ENCODE results near the gene MMD. TPM values are rescaled to one million over a fixed set of nuclear protein-coding genes. Genes with fewer than 3 reads are reported as not detected.
"Not testable (repeated sequence)": the region's sequence is repeated elsewhere in the genome, so short reads cannot be mapped to it uniquely, and the experiment has no call there.

Gene MMD
- total RNA-seq, 1 experiment from 2014 or later = 26.9 TPM

- intact Hi-C loops (cut with micrococcal nuclease; ENCODE audit: unreplicated experiment) = loop anchor here (5.0 kb wide), 1 partner anchor 87 kb away; the partner anchor contains the start of gene SMIM36
- Histone ChIP-seq H3K27me3 (ENCODE audit: control insufficient read depth, insufficient read depth, low read length) (peaks cover 19% of the 10 kb centered on the region), H3K36me3 (ENCODE audit: control insufficient read depth, insufficient read depth, low read length) (no peaks in the 10 kb centered on the region; the same call in 1 of the 2 replicates), H3K4me1 (ENCODE audit: control insufficient read depth, insufficient read depth, low read length) (peaks cover 13% of the 10 kb centered on the region), H3K4me3 (ENCODE audit: low read depth in 2 of 2, low read length in 2 of 2) (no peak overlapping the region), H3K27ac (ENCODE audit: low read length) (no peak overlapping the region), H3K9me3 (ENCODE audit: control insufficient read depth, insufficient read depth, low read depth, low read length) (no peaks in the 10 kb centered on the region)
- no peak for TF ChIP-seq CTCF (IDR thresholded peaks at IDR 0.05)
- no peak for TF ChIP-seq POLR2AphosphoS5 (IDR thresholded peaks at IDR 0.05; ENCODE audit: low read depth, low read length)
- no peak for TF ChIP-seq REST (IDR thresholded peaks at IDR 0.05; ENCODE audit: insufficient read depth in 1 of 2, low read depth in 2 of 2, low read length in 1 of 2)
- POLR2A ChIA-PET = interaction anchor here (0.5 kb wide), 1 partner anchor 41 kb away, joined by 3 read pairs; no protein-coding TSS in a partner anchor
- ATAC-seq (no peak), DNase-seq (ENCODE audit: low read depth, low spot score) (no peak)
- CTCF ChIA-PET = no interaction called here
- BruUV-seq (replicated peaks) = no TSS peak
- in situ Hi-C loops (cut with HindIII; ENCODE audit: low pct_unique_long_range_greater_than_20kb, low sequenced_read_pairs) = no loop called here
Measured at GRCh38 chr17:55424893-55425540, 3.4 kb upstream of the MMD start.

GRCh38 chr17:55423535-55423934, 1.9 kb upstream of the MMD start:
- no peak for TF ChIP-seq TCF7L2 (IDR thresholded peaks at IDR 0.05; ENCODE audit: low read depth, low read length)
- TF ChIP-seq POLR2AphosphoS5 (IDR thresholded peaks at IDR 0.05; ENCODE audit: low read depth, low read length) = no peak
- TF ChIP-seq CTCF (IDR thresholded peaks at IDR 0.05) = no peak
- TF ChIP-seq SIN3A (IDR thresholded peaks at IDR 0.05; ENCODE audit: borderline replicate concordance, insufficient read depth, low read depth, low read length) = no peak
- TF ChIP-seq REST (IDR thresholded peaks at IDR 0.05; ENCODE audit: insufficient read depth in 1 of 2, low read depth in 2 of 2, low read length in 1 of 2) = no peak
- ChIA-PET CTCF (no interaction called here), POLR2A (interaction anchor here (0.6 kb wide), 1 partner anchor 41 kb away, joined by 3 read pairs; no protein-coding TSS in a partner anchor)
- peaks cover 13% of the 10 kb centered on the region for H3K4me1 ChIP-seq (ENCODE audit: control insufficient read depth, insufficient read depth, low read length)
- intact Hi-C loops (cut with micrococcal nuclease; ENCODE audit: unreplicated experiment) = loop anchor here (5.0 kb wide), 1 partner anchor 89 kb away; the partner anchor contains the start of gene SMIM36
- DNase-seq (ENCODE audit: low read depth, low spot score) (no peak), ATAC-seq (no peak)
- no peak overlapping the region for H3K27ac ChIP-seq (ENCODE audit: low read length)
- H3K36me3 ChIP-seq (ENCODE audit: control insufficient read depth, insufficient read depth, low read length) = no peaks in the 10 kb centered on the region; the same call in 1 of the 2 replicates
- H3K27me3 ChIP-seq (ENCODE audit: control insufficient read depth, insufficient read depth, low read length) = peaks cover 19% of the 10 kb centered on the region
- in situ Hi-C loops (cut with HindIII; ENCODE audit: low pct_unique_long_range_greater_than_20kb, low sequenced_read_pairs) = no loop called here
- BruUV-seq (replicated peaks) = no TSS peak
- H3K4me3 ChIP-seq (ENCODE audit: low read depth in 2 of 2, low read length in 2 of 2) = no peak overlapping the region
- no peaks in the 10 kb centered on the region for H3K9me3 ChIP-seq (ENCODE audit: control insufficient read depth, insufficient read depth, low read depth, low read length)

GRCh38 chr17:55422828-55423164, 1.2 kb upstream of the MMD start:
- CTCF ChIA-PET; H3K36me3 ChIP-seq (ENCODE audit: control insufficient read depth, insufficient read depth, low read length); DNase-seq (ENCODE audit: low read depth, low spot score); H3K9me3 ChIP-seq (ENCODE audit: control insufficient read depth, insufficient read depth, low read depth, low read length); H3K4me3 ChIP-seq (ENCODE audit: low read depth in 2 of 2, low read length in 2 of 2); in situ Hi-C loops (cut with HindIII; ENCODE audit: low pct_unique_long_range_greater_than_20kb, low sequenced_read_pairs); POLR2A ChIA-PET; ATAC-seq; BruUV-seq (replicated peaks); H3K27ac ChIP-seq (ENCODE audit: low read length): not testable (repeated sequence)
- Histone ChIP-seq H3K27me3 (ENCODE audit: control insufficient read depth, insufficient read depth, low read length) (peaks cover 19% of the 10 kb centered on the region), H3K4me1 (ENCODE audit: control insufficient read depth, insufficient read depth, low read length) (peaks cover 13% of the 10 kb centered on the region)
- intact Hi-C loops (cut with micrococcal nuclease; ENCODE audit: unreplicated experiment) = loop anchor here (5.0 kb wide), 1 partner anchor 90 kb away; the partner anchor contains the start of gene SMIM36
